Activated T-helper 2 cell treated with anti-CD3 and anti-CD28 coated beads, Interferon-gamma antibody, Interleukin-2, Interleukin-4, amounts not matched to agents 10 μg/mL and 5 μg/mL and 100 μg/mL, durations not matched to agents 14 hours and 24 hours and 36 hours (primary cell): ENCODE measurements around the gene CCL27. TPM values are rescaled to one million over a fixed set of nuclear protein-coding genes. Genes with fewer than 3 reads are reported as not detected.

Experiments
- DNase-seq: peaks from one replicate; pipeline ENCODE4 v3.0.0; 2021; ENCODE audit warnings: low spot score
- H3K27ac Mint-ChIP-seq: one replicate; pipeline ENCODE4 v1.8.0; 2021; ENCODE audit warnings: mixed read lengths
- H3K27me3 Mint-ChIP-seq: one replicate; pipeline ENCODE4 v1.8.0; 2021; ENCODE audit warnings: low read depth, mixed read lengths
- H3K36me3 Mint-ChIP-seq: one replicate; pipeline ENCODE4 v1.8.0; 2021; ENCODE audit warnings: low read depth, mixed read lengths
- H3K4me1 Mint-ChIP-seq: one replicate; pipeline ENCODE4 v1.8.0; 2021; ENCODE audit warnings: low read depth, mixed read lengths
- H3K4me3 Mint-ChIP-seq: one replicate; pipeline ENCODE4 v1.8.0; 2021; ENCODE audit warnings: low read depth, mild to moderate bottlenecking, moderate library complexity, mixed read lengths
- H3K9me3 Mint-ChIP-seq: one replicate; pipeline ENCODE4 v1.8.0; 2021; ENCODE audit warnings: mixed read lengths
- intact Hi-C: fragments of 100-400 bp; cut with micrococcal nuclease; formaldehyde crosslinking; loops from one replicate; pipeline ENCODE4 v1.15.1; 2023
- total RNA-seq: library from RNA; stranded (reverse); gene quantifications from 2 replicates; pipeline ENCODE4 v1.2.3, GENCODE V29; 2022

Gene CCL27
- total RNA-seq, 1 donor from 2014 or later: 0.25 TPM

GRCh38 chr9:34625186-34625486, 37.3 kb downstream of the CCL27 start:
- intact Hi-C loops: loop anchor here (2.0 kb wide), 1 partner anchor 36 kb away; the partner anchor contains the start of gene CNTFR

GRCh38 chr9:34624475-34625185, 37.8 kb downstream of the CCL27 start:
- H3K27me3 Mint-ChIP-seq: peaks cover 60% of the 10 kb centered on the region
- H3K36me3 Mint-ChIP-seq: peaks cover 3% of the 10 kb centered on the region
- H3K4me1 Mint-ChIP-seq: peaks cover 18% of the 10 kb centered on the region
- intact Hi-C loops: loop anchor here (2.0 kb wide), 1 partner anchor 36 kb away; the partner anchor contains the start of gene CNTFR
- DNase-seq: no peak
- H3K4me3 Mint-ChIP-seq: no peak overlapping the region
- H3K27ac Mint-ChIP-seq: no peak overlapping the region
- no peaks in the 10 kb centered on the region for H3K9me3 Mint-ChIP-seq

More at GRCh38 chr9:34625186-34625486, 37.3 kb downstream of the CCL27 start:
- Mint-ChIP-seq H3K27ac (no peak overlapping the region), H3K4me3 (no peak overlapping the region), H3K27me3 (peaks cover 65% of the 10 kb centered on the region), H3K9me3 (no peaks in the 10 kb centered on the region), H3K4me1 (peaks cover 16% of the 10 kb centered on the region), H3K36me3 (peaks cover 3% of the 10 kb centered on the region)
- no peak for DNase-seq

- no peaks in the 10 kb centered on the region for H3K9me3 Mint-ChIP-seq
- no peak for DNase-seq
- H3K27me3 Mint-ChIP-seq: peaks cover 53% of the 10 kb centered on the region
- intact Hi-C loops: loop anchor here (2.0 kb wide), 1 partner anchor 35 kb away; the partner anchor contains the start of gene CNTFR
- no peak overlapping the region for H3K4me3 Mint-ChIP-seq
- H3K4me1 Mint-ChIP-seq: peaks cover 22% of the 10 kb centered on the region
- H3K36me3 Mint-ChIP-seq: peaks cover 3% of the 10 kb centered on the region
- no peak overlapping the region for H3K27ac Mint-ChIP-seq
Observed at GRCh38 chr9:34623374-34624235, 38.9 kb downstream of the CCL27 start.

GRCh38 chr9:34620061-34620994, 42.1 kb downstream of the CCL27 start, which contains the start of gene DCTN3:
TSS of gene DCTN3 (minus strand) at chr9:34620495. CDS start at chr9:34620464, 31 bp downstream.
- H3K27me3 Mint-ChIP-seq: peaks cover 26% of the 10 kb centered on the region
- DNase-seq: peak; percentile 90
- peaks cover 16% of the 10 kb centered on the region for H3K4me1 Mint-ChIP-seq
- H3K27ac Mint-ChIP-seq: peak within 1 kb of the TSS; percentile 46
- H3K4me3 Mint-ChIP-seq: peak within 1 kb of the TSS; percentile 91
- H3K9me3 Mint-ChIP-seq: no peaks in the 10 kb centered on the region
- H3K36me3 Mint-ChIP-seq: peaks cover 13% of the 10 kb centered on the region
- intact Hi-C loops: loop anchor here (1.0 kb wide), 1 partner anchor 8 kb away; the partner anchor contains the start of gene RPP25L

GRCh38 chr9:34615132-34615531, 47.3 kb downstream of the CCL27 start:
- Mint-ChIP-seq H3K36me3 (peaks cover 31% of the 10 kb centered on the region), H3K4me3 (no peak overlapping the region), H3K27ac (no peak overlapping the region), H3K9me3 (no peaks in the 10 kb centered on the region), H3K27me3 (no peaks in the 10 kb centered on the region), H3K4me1 (peaks cover 20% of the 10 kb centered on the region)
- intact Hi-C loops: no loop called here
- DNase-seq: no peak

- Mint-ChIP-seq H3K36me3 (peaks cover 38% of the 10 kb centered on the region), H3K27ac (peak overlapping the region; percentile 93), H3K4me1 (peaks cover 11% of the 10 kb centered on the region), H3K4me3 (peak overlapping the region; percentile 90), H3K27me3 (no peaks in the 10 kb centered on the region), H3K9me3 (no peaks in the 10 kb centered on the region)
- DNase-seq: peak; percentile 57
- intact Hi-C loops: loop anchor here (1.0 to 5.0 kb wide), 6 partner anchors 7 to 281 kb away; partner anchors contain the start of genes DCTN3, DNAI1, FAM219A and GALT
Observed at GRCh38 chr9:34612788-34613390, 49.6 kb downstream of the CCL27 start.

Other genes starting within 250 kb of the CCL27 start
- gene FAM219A, start 204.1 kb downstream of the CCL27 start, total RNA-seq: 17.3 and 19.7 TPM in 2 replicates
- gene DNAI1, start 203.9 kb downstream of the CCL27 start, total RNA-seq: not detected in 2 replicates
- gene ENHO, start 139.7 kb downstream of the CCL27 start, total RNA-seq: not detected in 2 replicates
- not detected in 2 replicates for gene CNTFR, start 72.9 kb downstream of the CCL27 start, total RNA-seq
- 33.7 and 35.0 TPM in 2 replicates for gene RPP25L, start 50.6 kb downstream of the CCL27 start, total RNA-seq
- 57.8 and 65.5 TPM in 2 replicates for gene DCTN3, start 42.2 kb downstream of the CCL27 start, total RNA-seq
- gene ARID3C, start 33.6 kb downstream of the CCL27 start, total RNA-seq: 0.14 and 0.21 TPM in 2 replicates
- gene SIGMAR1, start 24.9 kb downstream of the CCL27 start, total RNA-seq: 105 and 109 TPM in 2 replicates
- gene GALT, start 16.0 kb downstream of the CCL27 start, total RNA-seq: 74.3 and 78.4 TPM in 2 replicates
- 27.4 and 33.8 TPM in 2 replicates for gene IL11RA, start 10.5 kb downstream of the CCL27 start, total RNA-seq
- gene CCL19, start 28.6 kb upstream of the CCL27 start, total RNA-seq: not detected in 2 replicates
- gene CCL21, start 47.5 kb upstream of the CCL27 start, total RNA-seq: not detected in 2 replicates